MM.1S (cell line): ENCODE measurements around the gene EIF2B4.

Experiments used
- DNase-seq: peaks from one replicate; pipeline ENCODE4 v3.0.0-alpha.2; 2015
- H2AFZ ChIP-seq: fragments of 300-600 bp; sonication (generic); 2 replicates; pipeline ENCODE4 v1.6.0; 2016; ENCODE audit warnings: antibody characterized with exemption, low read length
- H3F3A ChIP-seq: fragments of 300-600 bp; sonication (generic); 2 replicates; pipeline ENCODE4 v1.6.1; 2016; ENCODE audit warnings: mild to moderate bottlenecking, antibody characterized with exemption, low read length, moderate library complexity, mixed read lengths; ENCODE audit not compliant: insufficient read depth
- H3K27ac ChIP-seq: fragments of 300-600 bp; sonication (generic); 2 replicates; pipeline ENCODE4 v1.5.1; 2016; ENCODE audit warnings: mild to moderate bottlenecking, low read length
- H3K27me3 ChIP-seq: fragments of 300-600 bp; sonication (generic); replicated peaks from 2 replicates; pipeline ENCODE4 v1.6.0; 2016; ENCODE audit warnings: low read length; ENCODE audit not compliant: insufficient read depth
- H3K36me3 ChIP-seq: fragments of 300-600 bp; sonication (generic); replicated peaks from 2 replicates; pipeline ENCODE4 v1.6.1; 2016; ENCODE audit warnings: mild to moderate bottlenecking, low read length, mixed read lengths; ENCODE audit not compliant: insufficient read depth
- H3K4me1 ChIP-seq: fragments of 300-600 bp; sonication (generic); 2 replicates; pipeline ENCODE4 v1.6.1; 2016; ENCODE audit warnings: low read length, mixed read lengths
- H3K4me2 ChIP-seq: fragments of 300-600 bp; sonication (generic); 2 replicates; pipeline ENCODE4 v1.6.0; 2016; ENCODE audit warnings: low read depth, low read length
- H3K4me3 ChIP-seq: fragments of 300-600 bp; sonication (generic); 2 replicates; pipeline ENCODE4 v1.5.1; 2016; ENCODE audit warnings: low read length, mixed read lengths
- H3K79me2 ChIP-seq: fragments of 300-600 bp; sonication (generic); 2 replicates; pipeline ENCODE4 v1.6.1; 2016; ENCODE audit warnings: mixed run types, low read length, mixed read lengths
- H3K9ac ChIP-seq: fragments of 300-600 bp; sonication (generic); 2 replicates; pipeline ENCODE4 v1.6.1; 2016; ENCODE audit warnings: low read length, mixed read lengths
- H3K9me2 ChIP-seq: fragments of 300-600 bp; sonication (generic); replicated peaks from 2 replicates; pipeline ENCODE4 v1.6.1; 2016; ENCODE audit warnings: mild to moderate bottlenecking, low read length, mixed read lengths; ENCODE audit not compliant: insufficient read depth
- H3K9me3 ChIP-seq: fragments of 300-600 bp; sonication (generic); replicated peaks from 2 replicates; pipeline ENCODE4 v1.6.1; 2016; ENCODE audit warnings: mild to moderate bottlenecking, low read length, mixed read lengths; ENCODE audit not compliant: insufficient read depth
- H4K20me1 ChIP-seq: fragments of 300-600 bp; sonication (generic); 2 replicates; pipeline ENCODE4 v1.6.1; 2016; ENCODE audit warnings: mild to moderate bottlenecking, low read length, moderate library complexity, mixed read lengths; ENCODE audit not compliant: insufficient read depth
- CTCF ChIP-seq: fragments of 300-600 bp; sonication (generic); IDR thresholded peaks from 2 replicates; pipeline ENCODE4 v1.5.1; 2016; ENCODE audit warnings: antibody characterized with exemption, low read length, mixed read lengths
- EZH2 ChIP-seq: fragments of 300-600 bp; sonication (generic); optimal IDR thresholded peaks from 2 replicates; pipeline ENCODE3; 2017; ENCODE audit warnings: low read depth, mild to moderate bottlenecking, antibody characterized with exemption, low read length, mixed read lengths
- EZH2phosphoT487 ChIP-seq: fragments of 300-600 bp; sonication (generic); IDR thresholded peaks from 2 replicates; pipeline ENCODE4 v1.6.1; 2018; ENCODE audit warnings: antibody characterized with exemption, low read length

The EIF2B4 gene

GRCh38 chr2:27351802-27352598 lies 18.1 kb downstream of the EIF2B4 start:
- H3K9me2 ChIP-seq = no peaks in the 10 kb centered on the region
- peaks cover 93% of the 10 kb centered on the region for H3K79me2 ChIP-seq
- peaks cover 21% of the 10 kb centered on the region for H3F3A ChIP-seq
- H3K36me3 ChIP-seq = no peaks in the 10 kb centered on the region
- no peaks in the 10 kb centered on the region for H4K20me1 ChIP-seq
- H3K27ac ChIP-seq = no peak overlapping the region; the same call in 1 of the 2 replicates
- H3K4me1 ChIP-seq = peaks cover 18% of the 10 kb centered on the region
- no peak overlapping the region for H3K4me3 ChIP-seq
- no peak for TF ChIP-seq CTCF
- no peak for TF ChIP-seq EZH2phosphoT487
- no peak for TF ChIP-seq EZH2
- no peak overlapping the region for H2AFZ ChIP-seq
- no peaks in the 10 kb centered on the region for H3K9me3 ChIP-seq
- H3K9ac ChIP-seq = no peak overlapping the region
- H3K27me3 ChIP-seq = no peaks in the 10 kb centered on the region
- DNase-seq = no peak
- H3K4me2 ChIP-seq = no peak overlapping the region

GRCh38 chr2:27350106-27350693 lies 19.9 kb downstream of the EIF2B4 start:
- Histone ChIP-seq H3F3A (peaks cover 9% of the 10 kb centered on the region; the same call in 1 of the 2 replicates), H3K9me2 (no peaks in the 10 kb centered on the region), H3K9ac (no peak overlapping the region), H3K36me3 (no peaks in the 10 kb centered on the region), H3K4me2 (peak overlapping the region; percentile 39), H3K79me2 (peaks cover 94% of the 10 kb centered on the region), H3K4me3 (no peak overlapping the region), H3K4me1 (peaks cover 18% of the 10 kb centered on the region), H3K9me3 (no peaks in the 10 kb centered on the region), H3K27me3 (no peaks in the 10 kb centered on the region), H2AFZ (no peak overlapping the region), H3K27ac (peak overlapping the region; percentile 69; the same call in 1 of the 2 replicates), H4K20me1 (no peaks in the 10 kb centered on the region)
- DNase-seq = peak; percentile 81
- TF ChIP-seq EZH2 = no peak
- no peak for TF ChIP-seq EZH2phosphoT487
- TF ChIP-seq CTCF = no peak

- no peaks in the 10 kb centered on the region for H3K9me2 ChIP-seq
- H4K20me1 ChIP-seq = no peaks in the 10 kb centered on the region
- no peaks in the 10 kb centered on the region for H3K27me3 ChIP-seq
- H3K4me2 ChIP-seq = no peak overlapping the region
- H2AFZ ChIP-seq = no peak overlapping the region
- H3K9ac ChIP-seq = no peak overlapping the region
- TF ChIP-seq CTCF (no peak), EZH2phosphoT487 (no peak)
- no peak overlapping the region for H3K4me3 ChIP-seq
- no peaks in the 10 kb centered on the region for H3K9me3 ChIP-seq
- H3K4me1 ChIP-seq = peaks cover 18% of the 10 kb centered on the region
- H3F3A ChIP-seq = peaks cover 9% of the 10 kb centered on the region; the same call in 1 of the 2 replicates
- no peak overlapping the region for H3K27ac ChIP-seq
- no peaks in the 10 kb centered on the region for H3K36me3 ChIP-seq
- H3K79me2 ChIP-seq = peaks cover 94% of the 10 kb centered on the region
- DNase-seq = no peak
Observed at GRCh38 chr2:27347641-27348040, 22.5 kb downstream of the EIF2B4 start.
